CMK (cell line): ENCODE measurements around the gene SAMD8.
"Not testable (repeated sequence)": the region's sequence is repeated elsewhere in the genome, so short reads cannot be mapped to it uniquely, and the experiment has no call there.

Experiments
- DNase-seq: peaks from one replicate; pipeline ENCODE4 v3.0.0-alpha.2; 2010; ENCODE audit warnings: low read depth

Gene SAMD8

GRCh38 chr10:75086278-75086934 is 25.1 kb upstream of the SAMD8 start:
- no peak for DNase-seq

DNA sequence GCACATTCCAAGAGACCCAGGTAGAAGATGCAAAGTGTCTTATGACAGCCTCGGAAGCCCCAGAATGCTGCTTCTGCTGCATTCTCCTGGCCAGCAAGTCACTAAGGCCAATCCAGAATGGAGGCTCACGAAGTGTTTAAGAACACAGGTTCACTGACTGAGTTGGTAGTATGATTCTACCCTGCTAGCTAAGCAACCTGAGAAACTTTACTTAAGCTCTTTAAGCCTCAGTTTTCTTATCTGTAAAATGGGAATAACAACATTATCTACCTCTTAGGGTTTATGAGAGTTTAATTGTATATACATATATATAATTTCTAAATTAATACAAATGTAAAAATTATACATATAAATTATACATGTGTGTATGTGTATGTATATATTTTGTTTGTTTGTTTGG is 22.8 kb upstream of the SAMD8 start:
- DNase-seq: no peak

DNA sequence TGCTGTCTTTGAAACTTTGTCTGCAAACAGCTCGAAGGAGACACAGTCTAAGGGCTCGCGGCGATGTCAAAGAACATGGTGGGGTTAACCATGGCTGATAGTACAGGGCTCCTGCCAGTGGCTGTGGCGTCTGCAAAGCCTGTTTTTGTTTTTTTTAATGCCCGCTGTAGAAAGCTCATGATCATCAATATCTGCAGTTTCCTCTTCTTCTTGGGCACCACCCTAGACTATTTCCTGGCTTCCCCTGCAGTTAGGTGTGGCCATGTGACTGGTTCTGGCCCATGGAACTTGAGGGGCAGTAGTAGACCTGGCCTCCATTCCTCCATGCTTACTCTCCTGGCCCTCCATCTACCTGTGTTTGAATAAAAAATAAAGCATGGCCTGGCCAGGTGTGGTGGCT is 21.8 kb upstream of the SAMD8 start:
- DNase-seq: no peak

DNA sequence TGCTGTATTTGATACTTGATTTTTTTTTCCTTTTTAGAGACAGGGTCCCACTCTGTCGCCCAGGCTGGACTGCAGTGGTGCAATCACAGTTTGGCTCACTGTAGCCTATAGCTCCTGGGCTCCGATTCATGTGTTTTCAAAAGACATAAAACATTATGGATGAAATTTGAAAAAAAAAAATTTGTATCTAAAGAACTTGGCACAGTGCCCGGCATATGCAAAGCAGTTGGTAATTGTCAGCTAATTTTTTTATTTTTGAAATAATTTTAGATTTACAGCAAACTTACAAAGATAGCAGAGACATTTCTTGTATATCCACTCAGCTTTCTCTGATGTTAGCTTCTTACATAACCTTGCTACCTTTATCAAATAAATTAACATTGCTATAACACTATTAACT is 20.3 kb upstream of the SAMD8 start:
- DNase-seq: no peak

- no peak for DNase-seq
Measured at GRCh38 chr10:75094465-75094864, 17.0 kb upstream of the SAMD8 start.

DNA sequence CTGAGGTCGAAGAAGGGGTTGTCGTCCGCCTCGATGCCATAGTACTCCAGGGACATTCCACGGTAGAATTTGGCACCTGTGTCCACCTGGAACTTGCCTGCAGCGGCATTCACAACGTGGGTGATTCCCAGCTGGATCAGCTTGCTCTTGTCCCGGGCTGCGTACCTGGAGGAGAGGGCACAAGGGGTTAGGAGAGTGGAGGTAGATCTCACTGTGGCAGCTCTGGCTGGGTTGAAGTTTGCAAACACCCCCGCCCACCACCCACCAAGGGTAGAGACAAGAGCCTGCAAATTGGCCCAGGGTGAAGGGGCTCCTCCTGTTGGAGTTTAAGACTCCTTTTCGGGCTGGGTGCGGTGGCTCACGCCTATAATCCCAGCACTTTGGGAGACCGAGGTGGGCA is 15.8 kb upstream of the SAMD8 start:
- no peak for DNase-seq

- no peak for DNase-seq
Measured at GRCh38 chr10:75096749-75097148, 14.7 kb upstream of the SAMD8 start.

DNA sequence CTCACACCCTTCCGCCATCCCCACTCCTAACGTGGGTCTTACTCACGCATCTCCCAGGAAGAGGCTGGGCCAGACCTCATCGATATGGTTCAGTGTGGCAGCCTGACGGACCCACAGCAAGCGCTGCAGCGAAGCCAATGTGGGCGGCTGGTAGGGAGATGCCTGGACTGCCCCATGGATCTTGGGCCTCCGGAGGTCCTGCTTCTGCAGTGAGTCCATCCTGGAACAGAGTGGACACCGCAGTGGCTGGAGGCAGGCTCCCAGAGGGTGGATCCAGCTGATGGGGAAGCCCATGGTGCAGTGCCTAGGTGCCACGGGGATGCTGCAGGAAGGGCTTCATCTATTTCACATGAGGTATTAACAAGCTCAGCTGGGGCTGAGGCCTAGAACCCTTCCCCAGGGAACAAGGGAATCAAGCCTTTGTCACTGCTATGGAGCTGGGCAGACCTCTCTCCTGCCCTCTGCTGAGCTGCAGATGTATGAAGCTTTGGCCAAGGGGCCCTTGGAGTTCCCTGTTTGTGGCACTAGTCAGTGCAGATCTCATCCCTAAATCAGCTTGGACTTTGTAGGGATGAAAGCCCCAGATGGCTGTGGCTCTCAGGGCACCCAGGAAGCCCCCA is 13.7 kb upstream of the SAMD8 start:
- DNase-seq: no peak

DNA sequence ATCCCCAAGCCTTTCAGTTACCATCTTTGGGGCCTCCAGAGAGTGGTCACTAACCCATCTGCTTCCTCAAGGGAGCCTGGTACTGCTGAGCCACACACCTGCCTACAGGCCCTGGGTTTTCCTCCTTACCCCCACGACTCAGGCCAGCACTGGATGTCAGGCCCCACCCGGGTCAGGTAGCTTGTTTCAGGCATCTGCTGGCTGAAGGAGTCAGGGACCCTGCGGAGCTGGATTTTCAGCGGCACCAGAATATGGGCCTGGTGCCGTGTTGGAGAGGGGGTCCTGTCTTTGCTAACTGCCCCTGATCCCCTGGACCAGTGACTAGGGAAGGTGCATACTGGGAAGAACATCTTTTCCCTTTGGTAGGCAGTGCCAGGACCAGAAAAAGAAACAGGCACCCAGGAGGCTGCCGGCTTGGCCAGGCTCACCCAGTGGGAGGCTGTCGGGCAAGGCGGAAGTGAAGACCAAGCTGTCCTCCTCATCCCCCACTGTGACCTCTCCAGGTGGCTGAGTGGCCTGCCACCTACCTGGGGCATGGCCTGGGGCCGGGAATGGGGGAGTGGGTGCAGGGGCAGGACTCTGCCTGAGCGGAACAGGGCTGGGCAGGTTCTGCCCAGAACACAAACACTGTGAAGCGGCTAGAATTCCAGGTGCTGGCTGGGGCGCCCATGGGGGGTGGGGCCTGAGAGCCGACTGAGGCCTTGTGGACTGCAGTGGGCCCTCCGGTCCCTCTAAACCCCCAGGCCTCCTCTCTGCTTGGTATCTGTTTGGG is 12.4 kb upstream of the SAMD8 start:
- no peak for DNase-seq

- peak; percentile 45 for DNase-seq
Measured at GRCh38 chr10:75099952-75100763, 11.3 kb upstream of the SAMD8 start.

DNA sequence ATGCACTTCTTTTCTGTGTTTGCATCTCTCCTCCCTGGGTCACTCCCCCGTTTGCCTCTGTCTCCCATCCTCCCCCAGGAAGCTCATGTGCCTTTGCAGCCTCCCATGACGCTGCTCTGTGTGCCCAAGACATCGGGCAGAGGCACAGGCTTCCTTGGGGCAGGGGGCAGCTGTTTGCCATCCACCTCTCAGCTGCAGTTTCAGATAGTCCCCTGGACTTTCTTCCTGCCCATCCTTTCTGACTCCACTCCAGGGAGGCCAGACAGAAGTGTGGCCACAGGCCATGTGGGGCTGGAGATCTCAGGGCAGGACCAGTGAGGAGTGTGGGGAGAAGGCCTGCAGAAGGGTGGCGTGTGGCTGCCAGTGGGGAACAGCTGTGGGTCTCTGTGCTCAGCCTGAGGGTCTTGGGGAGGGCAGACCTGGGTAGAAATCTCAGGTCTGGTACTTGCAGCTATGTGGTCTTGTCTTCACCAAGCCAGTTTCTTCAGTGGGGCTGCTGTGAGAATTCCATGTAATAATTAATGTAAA is 10.6 kb upstream of the SAMD8 start:
- DNase-seq: no peak

GRCh38 chr10:75101416-75102251 is 9.8 kb upstream of the SAMD8 start:
- no peak for DNase-seq

DNA sequence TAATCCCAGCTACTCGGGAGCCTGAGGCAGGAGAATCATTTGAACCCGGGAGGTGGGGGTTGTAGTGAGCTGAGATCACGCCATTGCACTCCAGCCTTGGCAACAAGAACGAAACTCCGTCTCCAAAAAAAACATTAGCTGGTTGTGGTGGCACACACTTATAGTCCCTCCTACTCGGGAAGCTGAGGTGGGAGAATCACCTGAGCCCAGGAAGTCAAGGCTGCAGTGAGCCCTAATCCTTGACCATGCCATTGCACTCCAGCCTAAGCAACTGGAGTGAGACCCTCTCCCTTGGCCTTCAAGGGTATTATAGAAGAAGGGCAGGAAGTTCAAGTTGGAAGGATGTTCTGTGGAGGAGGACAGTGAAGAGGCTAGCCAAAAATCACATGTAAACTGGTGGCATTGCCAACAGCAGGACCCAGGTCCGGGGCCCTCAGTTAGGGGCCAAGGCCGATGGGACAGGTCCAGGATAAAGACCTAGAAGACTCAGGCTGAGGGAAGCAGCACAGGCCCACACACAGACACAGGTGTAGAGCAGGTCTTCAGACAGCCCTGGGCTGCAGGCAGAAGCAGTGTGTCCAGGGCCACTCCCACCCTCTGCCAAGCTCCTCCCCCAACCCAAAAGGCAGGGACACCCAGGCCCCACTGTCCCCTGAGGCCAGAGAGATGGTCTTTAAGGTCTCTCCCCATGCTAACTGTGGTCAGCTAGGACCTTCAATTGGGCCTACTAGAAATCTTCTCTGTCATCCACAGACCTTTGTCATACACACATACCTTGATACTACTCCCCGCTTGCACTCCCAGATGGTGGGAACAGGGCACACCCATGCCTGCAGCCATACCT is 8.4 kb upstream of the SAMD8 start:
- DNase-seq: no peak

DNA sequence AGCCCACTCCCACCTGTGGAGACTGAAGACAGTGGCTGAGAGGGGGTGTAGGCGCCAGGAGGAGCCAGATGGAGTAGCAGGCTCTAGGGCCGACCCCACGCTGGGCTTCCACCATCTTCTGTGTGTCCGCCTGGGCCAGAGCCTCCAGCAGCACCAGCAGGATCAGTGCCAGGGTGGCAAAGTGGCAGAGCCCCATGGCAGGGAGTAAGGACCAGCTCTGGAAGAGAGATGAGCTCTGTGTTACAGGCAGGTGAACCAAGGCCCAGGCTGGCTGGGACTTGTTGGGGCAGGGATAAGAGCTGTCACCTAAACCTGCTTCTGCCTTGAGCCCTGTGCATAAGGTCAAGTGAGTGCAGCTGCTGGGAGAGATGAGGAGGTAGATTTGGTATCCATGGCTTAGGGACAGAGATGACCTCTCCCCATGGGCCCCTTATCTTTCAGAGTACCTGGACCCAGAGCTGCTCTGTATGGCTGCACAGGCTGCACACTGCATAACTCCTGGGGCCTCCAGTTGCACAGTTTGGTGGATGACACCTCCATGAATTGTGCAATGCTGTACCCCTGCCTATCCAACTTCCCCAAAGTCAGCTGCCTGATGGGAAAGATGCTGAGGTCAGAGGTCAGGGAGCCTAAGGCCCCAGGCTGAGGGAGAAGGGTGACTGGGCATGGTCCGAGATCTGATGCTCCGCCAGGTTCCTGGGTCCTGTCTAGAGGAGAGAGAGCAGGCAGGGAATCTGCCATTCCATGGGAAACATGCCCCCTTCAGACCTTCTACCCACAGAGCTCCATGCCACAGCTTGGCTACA is 7.4 kb upstream of the SAMD8 start:
- no peak for DNase-seq

DNA sequence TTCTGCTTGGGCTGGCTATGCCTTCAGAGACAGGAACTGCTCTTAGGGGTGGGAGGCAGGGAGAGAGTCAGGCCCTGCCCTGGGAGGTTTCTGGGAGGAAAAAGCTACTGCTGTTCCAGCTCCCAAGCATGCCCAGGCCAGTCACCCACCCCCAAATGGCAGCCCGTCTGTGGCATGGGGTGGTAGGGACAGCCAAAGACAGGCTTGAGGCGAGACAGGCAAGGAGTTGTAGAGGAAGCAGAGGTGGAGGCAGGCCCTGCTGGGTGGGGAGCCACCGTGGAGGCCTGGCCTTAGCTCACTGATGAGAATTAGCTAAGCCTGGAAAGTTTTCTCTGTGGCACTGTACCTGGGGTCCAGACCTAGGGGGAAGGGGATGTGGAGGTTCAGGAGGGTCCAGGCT is 6.6 kb upstream of the SAMD8 start:
- no peak for DNase-seq

GRCh38 chr10:75105576-75106197 is 5.8 kb upstream of the SAMD8 start:
- DNase-seq: no peak

DNA sequence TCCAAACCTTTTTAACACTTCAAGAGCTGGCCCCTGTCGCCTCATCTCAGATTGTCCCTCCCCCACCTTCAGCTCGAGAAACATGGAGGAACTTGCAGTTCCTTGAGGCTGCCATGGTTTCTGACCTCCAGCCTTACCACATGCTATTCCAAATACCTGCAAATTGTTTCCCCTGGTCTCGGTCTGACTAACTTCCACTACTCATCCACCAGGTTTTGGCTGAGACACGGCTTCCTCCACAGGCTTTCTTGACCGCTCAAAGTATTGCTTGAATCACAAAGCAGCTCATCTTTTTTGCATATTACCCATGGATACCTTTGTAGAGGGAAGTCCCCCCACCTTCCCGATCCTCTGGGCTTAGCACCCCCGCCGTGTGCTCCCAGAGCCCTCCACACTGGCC is 5.2 kb upstream of the SAMD8 start:
- no peak for DNase-seq

DNA sequence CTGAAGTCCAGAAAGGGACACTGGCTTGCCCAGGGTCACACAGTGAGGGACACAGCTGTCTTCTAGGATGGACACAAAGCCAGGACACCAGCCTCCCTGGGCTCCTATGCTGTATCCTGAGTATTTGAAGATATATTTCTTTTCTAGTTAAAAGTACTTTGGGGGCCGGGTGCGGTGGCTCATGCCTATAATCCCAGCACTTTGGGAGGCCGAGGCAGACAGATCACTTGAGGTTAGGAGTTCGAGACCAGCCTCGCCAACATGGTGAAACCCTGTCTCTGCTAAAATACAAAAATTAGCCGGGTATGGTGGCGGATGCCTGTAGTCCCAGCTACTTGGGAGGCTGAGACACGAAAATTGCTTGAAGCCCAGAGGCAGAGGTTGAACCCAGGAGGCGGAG is 4.6 kb upstream of the SAMD8 start:
- not testable (repeated sequence) for DNase-seq
